GM21367 (cell line): Measurements from ENCODE around the gene C19orf53.
"Not testable (repeated sequence)": the region's sequence is repeated elsewhere in the genome, so short reads cannot be mapped to it uniquely, and the experiment has no call there.

Experiments used
- ATAC-seq: cut with Tn5 transposase; IDR thresholded peaks from one replicate; pipeline ENCODE4 v1.9.1; 2021; ENCODE audit not compliant: unreplicated experiment

The C19orf53 gene

DNA sequence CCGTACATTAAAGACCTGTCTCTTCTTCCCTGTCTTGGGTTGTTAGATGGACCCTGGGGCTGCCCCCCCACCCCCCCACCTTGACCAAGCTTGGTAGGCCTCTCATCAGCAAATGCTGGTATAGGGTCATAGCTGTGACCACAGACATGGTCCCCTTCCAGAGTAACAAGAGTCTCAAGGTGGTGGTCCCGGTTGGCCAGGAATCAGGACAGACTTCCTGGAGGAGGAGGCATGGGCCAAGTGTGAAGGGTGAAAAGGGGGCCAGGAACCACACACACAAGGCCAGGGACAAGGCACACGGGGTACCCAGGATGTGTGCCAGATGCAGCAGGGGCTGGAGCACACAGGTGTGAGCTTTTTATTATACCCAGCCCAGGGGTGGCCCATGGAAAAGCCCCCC is 11.0 kb upstream of the C19orf53 start:
- no peak for ATAC-seq

DNA sequence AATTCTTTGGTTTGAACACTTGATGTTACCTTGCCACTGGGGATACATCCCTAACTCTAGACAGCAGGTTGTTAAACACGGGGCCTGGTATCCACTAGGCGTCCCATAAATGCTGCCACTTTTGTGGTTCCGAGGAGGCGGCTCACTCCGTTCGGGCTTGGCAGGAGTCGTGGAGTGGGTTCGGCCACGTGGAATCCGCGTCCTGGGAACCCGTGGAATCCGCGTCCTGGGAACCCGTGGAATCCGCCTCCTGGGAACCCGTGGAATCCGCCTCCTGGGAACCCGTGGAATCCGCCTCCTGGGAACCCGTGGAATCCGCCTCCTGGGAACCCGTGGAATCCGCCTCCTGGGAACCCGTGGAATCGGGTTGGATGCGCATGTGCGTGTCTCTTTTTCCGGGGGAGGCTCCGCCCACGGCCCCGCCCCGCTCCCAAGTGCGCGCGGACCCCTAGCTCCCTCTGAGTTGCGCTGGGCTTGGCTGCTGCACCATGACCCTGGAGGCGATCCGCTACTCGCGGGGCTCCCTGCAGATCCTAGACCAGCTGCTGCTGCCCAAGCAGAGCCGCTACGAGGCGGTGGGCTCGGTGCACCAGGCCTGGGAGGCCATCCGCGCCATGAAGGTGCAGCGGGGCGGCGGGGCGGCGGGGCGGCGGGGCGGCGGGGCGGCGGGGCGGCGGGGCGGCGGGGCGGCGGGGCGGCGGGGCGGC is 10.0 kb upstream of the C19orf53 start, which contains the start of gene MRI1:
MRI1 (plus strand) TSS at position 422 of the 707 bp plus-strand sequence; CDS start at position 489, 67 bp downstream.
- ATAC-seq, result no peak

DNA sequence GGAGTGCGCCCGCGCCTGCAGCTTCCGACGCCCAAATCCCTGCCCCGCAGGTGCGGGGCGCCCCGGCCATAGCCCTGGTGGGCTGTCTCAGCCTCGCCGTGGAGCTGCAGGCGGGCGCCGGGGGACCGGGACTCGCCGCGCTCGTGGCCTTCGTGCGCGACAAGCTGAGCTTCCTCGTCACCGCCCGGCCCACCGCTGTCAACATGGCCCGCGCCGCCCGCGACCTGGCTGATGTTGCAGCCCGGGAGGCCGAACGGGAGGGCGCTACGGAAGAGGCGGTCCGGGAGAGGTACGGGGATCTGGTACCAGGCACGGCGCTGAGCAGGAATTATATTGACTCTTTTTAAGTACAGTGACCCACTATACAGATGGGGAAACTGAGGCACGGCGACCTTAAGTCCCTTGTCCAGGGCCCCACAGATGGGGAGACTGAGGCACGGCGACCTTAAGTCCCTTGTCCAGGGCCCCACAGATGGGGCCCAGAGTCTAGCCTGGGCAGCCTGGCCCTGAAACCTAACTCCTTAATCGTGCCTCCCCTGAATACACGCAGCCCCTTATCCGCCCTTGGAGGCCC is 9.3 kb upstream of the C19orf53 start:
- no peak for ATAC-seq

DNA sequence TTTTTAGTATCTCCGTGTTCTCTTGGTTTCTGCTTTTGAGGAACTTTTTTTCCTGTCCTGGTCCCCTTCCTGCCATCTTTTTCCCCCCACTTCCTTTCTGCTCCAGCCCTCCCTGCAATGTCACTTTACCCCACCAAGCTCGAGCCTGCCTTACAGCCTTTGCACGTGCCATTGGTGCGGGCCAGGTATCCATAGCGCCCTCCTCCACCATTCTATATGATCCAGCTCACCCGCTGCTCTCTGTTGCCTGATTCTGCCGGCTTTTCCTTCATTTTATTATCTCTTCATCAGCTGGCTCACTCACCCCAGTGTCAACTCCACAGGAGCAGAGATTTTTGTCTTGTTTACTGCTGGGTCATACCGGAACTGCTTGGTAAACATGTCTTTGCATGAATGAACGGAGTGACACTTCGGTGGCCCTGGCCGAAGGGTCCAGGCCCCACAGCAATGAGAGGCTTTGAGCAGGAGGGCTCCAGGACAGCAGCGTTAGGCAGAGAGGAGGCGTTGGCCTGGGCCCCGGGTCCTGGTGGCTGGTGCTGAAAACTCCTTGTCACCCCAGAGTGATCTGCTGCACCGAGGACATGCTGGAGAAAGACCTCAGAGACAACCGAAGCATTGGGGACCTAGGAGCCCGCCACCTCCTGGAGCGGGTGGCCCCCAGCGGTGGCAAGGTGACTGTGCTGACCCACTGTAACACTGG is 8.7 kb upstream of the C19orf53 start:
- ATAC-seq, result no peak

DNA sequence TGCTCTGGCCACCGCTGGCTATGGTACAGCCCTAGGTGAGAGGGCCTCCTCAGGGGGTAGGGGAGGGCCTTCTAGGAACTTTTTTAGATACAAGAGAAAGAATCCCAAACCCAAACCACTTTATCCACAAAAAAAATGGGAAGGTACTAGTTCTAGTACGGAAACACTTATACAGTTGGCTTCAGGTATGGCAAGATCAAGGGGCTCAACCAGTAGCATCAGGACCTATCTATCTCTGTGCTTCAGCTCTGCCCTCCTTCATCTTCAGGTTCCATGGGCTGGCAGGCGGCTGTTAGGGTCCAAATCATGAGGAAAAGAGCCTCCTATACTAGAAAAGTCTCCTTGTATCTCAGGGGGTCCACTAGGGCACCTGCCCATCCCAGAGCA is 8.2 kb upstream of the C19orf53 start:
- no peak for ATAC-seq

DNA sequence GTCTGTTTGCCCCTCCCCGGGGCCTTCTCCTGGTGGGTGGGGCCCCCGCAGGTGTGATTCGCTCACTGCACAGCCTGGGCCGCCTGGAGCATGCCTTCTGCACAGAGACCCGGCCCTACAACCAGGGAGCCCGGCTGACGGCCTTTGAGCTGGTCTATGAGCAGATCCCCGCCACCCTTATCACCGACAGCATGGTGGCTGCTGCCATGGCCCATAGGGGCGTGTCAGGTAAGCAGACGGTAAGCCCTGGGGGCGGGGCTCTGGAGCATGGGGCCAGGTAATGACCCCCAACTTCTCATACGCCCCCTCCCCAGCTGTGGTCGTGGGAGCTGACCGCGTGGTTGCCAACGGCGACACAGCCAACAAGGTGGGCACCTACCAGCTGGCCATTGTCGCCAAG is 5.7 kb upstream of the C19orf53 start:
- no peak for ATAC-seq

DNA sequence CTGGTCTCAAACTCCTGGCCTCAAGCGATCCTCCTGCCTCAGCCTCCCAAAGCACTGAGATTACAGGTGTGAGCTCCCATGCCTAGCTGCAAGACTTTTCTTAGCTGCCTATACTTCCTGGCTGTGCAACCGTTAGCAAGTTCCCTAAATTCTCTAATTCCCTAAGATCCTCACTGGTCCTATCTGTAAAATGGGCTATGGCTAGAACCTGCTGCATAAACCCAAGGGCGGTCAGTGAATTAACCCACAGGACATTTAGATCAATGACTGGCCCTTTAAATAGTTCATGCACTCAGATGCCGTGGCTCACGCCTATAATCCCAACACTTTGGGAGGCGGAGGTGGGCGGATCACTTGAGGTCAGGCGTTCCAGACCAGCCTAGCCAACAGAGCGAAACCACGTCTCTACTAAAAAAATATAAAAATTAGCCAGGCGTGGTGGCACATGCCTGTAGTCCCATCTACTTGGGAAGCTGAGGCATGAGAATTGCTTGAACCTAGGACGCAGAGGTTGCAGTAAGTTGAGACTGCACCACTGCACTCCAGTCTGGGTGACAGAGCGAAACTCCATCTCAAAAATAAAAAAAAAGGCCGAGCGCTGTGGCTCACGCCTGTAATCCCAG is 4.1 kb upstream of the C19orf53 start:
- ATAC-seq, result no peak

DNA sequence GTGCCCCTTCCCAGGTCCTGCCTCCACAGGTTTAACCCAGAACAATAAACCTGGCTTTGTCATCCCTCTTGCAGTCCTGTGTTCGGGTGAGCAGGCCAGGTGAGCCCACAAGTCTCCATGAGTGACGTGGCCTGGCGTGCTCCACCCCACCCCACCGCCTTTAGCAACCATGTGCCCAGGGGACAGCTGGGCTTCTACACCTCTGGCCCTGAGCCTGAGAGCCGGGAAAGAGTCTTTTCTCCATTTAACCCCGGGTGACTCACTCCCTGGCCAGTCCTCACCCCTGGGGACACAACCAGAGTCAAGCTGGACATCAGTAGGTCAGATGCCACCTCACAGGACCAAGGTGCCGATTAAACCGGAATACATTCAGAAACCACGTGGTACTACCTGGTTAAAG is 4.1 kb downstream of the C19orf53 start:
- no peak for ATAC-seq

DNA sequence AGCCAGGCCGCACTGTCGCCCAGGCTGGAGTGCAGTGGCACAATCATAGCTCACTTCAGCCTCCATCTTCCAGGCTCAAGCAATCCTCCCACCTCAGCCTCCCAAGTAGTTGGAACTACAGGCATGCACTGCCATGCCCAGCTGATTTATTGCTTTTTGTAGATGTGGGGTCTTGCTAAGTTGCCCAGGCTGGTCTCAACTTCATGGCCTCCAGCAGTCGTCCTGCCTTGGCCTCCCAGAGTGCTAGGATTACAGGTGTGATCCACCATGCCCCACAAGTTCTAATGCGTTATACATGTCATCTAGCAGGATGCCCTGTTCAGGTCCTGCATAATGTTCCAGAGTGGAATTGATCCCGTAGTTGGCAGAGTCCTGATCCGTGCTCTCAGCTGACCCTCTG is 4.6 kb downstream of the C19orf53 start:
- ATAC-seq, result no peak

DNA sequence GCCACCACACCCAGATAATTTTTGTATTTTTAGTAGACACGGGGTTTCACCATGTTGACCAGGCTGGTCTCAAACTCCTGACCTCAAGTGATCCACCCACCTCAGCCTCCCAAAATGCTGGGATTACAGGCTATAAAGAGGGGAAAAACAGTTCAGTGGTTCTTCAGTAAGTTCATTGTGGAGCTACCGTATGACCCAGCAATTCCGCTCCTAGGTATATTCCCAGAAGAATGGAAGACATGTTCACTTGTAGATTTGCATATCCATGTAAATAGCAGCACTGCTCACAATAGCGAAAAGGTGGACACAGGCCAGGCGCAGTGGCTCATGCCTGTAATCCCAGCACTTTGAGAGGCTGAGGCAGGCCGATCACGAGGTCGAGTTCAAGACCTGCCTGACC is 5.5 kb downstream of the C19orf53 start:
- ATAC-seq, result not testable (repeated sequence)

DNA sequence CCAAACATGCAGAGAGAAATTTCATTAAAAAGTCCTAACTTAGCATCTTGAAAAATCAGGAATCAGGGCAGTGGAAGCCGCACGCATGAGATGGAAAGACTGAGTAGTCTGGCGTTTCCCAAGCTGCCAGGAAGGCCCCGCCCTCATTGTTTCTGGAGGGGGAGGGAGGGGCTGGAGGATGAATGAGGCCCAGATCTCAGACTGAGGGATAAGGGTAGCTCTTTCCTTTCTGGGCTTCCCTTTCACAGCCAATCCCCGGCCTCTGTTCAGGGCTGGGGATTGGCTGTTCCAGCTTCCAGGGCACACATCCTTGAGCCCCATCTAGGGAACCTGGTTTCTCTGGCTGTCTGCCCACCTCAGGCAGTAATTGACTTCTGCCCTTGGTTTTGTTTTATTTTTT is 7.3 kb downstream of the C19orf53 start:
- ATAC-seq, result no peak

DNA sequence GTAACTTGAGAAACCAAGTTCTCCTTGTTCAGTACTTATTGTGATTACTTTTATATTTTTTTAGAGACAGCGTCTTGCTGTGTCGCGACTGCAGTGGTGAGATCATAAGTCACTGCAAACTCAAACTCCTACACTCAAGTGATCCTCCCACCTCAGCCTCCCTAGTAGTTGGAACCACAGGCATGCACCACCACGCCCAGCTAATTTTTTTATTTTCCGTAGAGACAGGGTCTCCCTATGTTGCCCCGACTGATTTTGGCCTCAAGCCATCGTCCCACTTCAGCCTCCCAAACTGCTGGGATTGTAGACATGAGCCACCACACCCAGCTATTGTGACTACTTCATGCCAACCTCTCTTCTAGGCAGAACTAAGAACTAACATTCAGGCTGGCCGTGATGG is 8.3 kb downstream of the C19orf53 start:
- no peak for ATAC-seq

DNA sequence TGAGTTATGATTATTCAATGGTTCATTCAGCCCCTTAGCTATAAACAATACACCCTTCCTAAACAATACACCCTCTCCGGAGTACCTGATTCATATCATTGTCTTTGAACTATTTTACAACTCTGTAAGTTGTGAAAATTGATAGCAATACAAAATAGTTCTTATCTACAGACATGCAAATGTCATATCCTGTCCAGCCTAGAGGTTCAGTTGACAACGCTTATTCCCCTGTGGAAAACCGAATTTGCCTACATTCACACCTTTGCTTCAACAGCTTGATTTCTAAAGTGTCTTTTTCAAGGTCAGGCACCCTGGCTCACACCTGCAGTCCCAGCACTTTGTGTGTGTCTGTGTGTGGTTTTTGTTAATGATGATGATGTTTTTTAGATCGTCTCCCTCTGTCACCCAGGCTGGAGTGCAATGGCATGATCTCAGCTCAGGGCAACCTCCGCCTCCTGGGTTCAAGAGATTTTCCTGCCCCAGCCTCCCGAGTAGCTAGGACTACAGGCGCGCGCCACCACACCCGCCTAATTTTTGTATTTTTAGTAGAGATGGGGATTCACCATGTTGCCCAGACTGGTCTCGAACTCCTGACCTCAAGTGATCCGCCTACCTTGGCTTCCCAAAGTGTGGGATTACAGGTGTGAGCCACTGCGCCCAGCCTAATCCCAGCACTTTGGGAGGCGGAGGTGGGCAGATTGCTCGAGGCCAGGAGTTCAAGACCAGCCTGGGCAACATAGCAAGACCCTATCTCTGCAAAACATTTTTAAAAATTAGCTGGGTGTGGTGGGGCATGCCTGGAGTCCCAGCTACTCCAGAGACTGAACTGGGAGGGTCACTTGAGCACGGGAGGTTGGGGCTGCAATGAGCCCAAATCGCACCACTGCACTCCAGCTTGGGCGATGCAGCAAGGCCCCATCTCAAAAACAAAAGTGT is 9.6 kb downstream of the C19orf53 start:
- no peak for ATAC-seq

DNA sequence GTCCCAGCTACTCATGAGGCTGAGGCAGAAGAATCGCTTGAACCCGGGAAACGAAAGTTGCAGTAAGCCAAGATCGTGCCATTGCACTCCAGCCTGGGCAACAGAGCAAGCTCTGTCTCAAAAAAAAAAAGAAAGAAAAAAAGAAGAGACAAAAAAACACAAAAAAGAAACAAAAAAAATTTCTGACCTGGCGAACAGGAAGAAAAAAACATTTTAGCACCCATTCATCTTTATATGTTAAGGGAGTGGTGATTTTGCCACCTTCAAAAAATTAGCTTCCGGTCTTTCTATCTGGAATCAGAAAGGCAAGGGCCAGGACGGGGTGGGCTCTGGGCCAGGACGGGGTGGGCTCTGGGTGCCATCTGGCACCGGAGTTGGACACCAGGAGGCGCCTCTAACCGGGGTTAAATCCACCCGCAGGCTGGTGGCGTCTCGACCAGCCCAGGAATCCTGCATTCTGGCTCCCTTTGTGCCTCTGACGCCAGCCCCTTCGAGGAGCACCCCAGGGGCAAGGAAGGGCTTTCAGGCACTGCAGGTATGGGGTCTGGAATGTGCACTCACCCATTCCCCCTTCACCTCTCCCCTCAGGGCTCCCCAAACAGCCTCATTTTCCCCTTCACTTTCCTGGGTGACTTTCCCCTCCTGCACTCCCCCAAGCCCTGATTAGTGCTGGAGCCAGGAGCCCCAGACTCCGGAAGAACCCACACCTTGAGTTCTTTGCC is 10.6 kb downstream of the C19orf53 start:
- no peak for ATAC-seq

DNA sequence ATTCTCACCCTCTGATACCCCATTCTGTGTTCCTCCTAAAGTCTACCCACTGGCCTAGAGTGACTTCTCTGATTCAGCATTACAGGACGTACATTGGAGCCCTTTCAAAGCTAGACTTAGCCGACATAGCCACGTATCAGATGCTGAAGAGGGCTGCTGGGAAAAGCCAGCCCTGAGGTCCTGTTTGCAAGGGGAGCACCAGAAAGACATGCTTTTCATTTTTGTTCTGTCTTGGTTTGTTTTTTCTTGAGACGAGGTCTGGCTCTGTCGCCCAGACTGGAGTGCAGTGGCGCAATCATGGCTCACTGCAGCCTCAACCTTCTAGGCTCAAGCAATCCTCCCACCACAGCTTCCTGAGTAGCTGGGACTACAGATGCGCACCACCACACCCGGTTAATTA is 14.7 kb downstream of the C19orf53 start:
- ATAC-seq, result no peak

DNA sequence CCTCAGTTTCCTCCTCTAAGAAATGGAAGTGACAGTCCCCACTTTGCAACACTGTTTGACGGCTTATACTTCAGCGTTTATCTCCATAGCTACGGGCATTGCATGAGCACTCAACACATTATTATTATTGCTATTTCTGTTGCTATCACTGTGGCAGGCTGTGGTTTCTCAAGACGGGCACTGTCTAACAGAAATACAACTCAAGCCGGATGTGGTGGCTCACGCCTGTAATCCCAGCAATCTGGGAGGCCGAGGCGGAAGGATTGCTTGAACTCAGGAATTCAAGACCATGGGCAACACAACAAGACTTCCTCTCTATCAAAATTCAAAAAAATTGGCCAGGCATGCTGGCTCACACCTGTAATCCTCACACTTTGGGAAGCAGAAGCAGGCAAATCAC is 16.1 kb downstream of the C19orf53 start:
- ATAC-seq, result no peak

DNA sequence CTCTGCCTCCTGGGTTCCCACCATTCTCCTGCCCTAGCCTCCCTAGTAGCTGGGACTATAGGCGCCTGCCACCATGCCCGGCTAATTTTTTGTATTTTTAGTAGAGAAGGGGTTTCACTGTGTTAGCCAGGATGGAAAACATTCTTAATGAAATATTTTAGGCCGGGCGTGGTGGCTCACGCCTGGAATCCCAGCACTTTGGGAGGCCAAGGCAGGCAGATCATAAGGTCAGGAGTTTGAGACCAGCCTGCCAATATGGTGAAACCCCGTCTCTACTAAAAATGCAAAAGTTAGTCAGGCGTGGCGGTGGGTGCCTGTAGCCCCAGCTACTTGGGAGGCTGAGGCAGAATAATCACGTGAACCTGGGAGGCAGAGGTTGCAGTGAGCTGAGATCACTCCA is 19.1 kb downstream of the C19orf53 start:
- ATAC-seq, result not testable (repeated sequence)

DNA sequence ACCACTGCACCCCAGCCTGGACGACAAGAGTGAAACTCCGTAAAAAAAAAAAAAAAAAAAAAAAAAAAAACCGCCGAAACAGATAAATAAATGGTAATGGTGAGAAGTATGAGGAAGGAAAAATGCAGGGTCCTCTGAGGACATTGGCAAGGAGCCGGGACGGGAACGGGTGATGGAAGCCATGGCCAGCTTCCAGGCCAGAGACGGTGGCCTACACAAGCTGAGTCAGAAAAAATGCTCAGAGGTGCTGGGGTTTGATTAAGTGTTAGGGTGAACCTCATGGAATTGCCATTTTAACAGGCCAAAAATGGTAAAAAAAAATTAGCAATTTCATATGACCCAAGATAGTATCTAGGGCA is 20.1 kb downstream of the C19orf53 start:
- no peak for ATAC-seq

DNA sequence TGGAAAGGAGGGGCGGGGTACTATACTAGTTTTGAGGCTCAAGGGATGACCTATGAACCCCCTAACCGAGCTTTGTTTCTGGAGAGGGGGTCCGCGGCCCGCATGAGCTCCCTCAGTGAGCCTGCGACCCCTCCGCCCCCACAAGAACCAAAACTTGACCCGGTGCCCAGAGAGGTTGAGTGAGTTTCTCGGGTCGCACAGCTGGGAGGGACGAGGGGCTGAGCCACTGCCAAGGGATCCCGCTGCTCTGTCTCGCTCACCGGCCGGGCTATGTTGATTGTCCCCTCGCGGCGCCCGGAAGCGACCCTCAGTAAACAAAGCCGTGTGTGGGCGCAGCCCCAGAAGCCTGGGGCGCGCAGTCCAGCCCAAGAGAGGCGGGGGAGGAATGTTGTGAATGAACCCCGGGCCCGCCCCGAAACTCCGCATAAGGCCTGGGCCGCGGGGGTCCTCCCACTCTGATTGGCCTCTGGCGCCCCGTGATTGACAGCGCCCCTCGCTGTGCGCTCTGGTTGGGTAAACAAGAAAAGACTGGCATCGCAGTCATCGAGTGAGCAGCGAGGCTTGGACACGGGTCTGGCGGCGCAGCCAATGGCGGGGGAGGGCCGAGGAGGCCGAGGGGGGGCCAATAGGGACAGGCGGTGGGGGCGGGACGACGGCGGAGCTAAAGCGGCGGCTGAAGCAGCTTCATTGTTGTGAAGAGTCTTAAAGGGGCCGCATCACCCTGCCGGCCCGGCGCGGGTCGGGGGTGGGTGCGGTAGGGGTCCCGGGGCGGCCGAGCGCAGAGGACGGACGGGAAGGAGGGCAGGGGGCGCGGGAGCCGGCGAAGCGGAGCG is 20.7 kb downstream of the C19orf53 start, which contains the start of gene ZSWIM4:
ZSWIM4 (plus strand) TSS at position 687 of the 833 bp plus-strand sequence. CDS start 206 bp downstream, outside the sequence.
- ATAC-seq, result peak; percentile 87
